GM18858 (cell line): ENCODE data around the gene FGD4.
A peak's percentile ranks its signal among the peaks of the same experiment; 100 is the strongest.

ENCODE experiments used
- ATAC-seq: cut with Tn5 transposase; IDR thresholded peaks from one replicate; pipeline ENCODE4 v1.9.1; 2021; ENCODE audit not compliant: unreplicated experiment

Gene FGD4

DNA sequence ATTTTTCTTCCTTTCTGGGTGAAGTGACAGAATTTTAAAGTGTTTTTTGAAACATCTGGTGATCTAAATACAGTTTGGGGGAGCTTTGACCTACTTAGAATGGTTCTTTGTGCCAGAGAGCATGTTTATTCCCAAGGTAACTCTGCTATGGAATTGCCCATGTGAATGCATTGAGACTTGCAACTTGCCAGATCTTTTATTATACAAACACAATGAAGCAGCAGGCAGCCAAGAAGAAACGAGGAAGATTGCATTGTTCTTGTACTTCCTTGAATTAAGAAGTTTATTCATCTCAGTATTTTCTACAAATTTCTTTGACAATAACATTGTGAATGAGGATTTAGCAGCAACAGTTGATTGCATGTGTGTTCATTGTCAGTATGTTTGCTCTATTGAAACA is 55.5 kb downstream of the FGD4 start:
- ATAC-seq, result no peak

GRCh38 chr12:32455607-32456071 is 56.3 kb downstream of the FGD4 start:
- peak; percentile 82 for ATAC-seq

- no peak for ATAC-seq
Measured at GRCh38 chr12:32457251-32458025, 58.1 kb downstream of the FGD4 start.

DNA sequence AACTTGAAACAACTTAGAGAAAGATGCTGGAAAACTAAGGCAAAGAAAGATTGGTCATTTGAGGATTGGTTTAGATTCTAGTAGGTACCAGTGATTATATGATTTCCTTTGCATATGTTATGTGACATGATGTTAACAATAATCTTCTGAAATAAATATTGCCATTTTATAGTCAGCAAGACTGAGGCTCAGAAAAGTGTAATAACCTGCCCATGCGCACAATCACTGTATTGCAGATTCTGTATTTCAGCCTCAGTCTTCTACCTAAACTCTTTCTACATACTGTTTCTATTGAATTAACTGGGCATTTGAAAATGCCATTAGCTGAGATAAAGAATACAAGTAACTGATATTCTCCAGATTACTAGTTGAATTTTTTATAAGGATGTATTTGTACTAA is 61.3 kb downstream of the FGD4 start:
- ATAC-seq, result no peak

- ATAC-seq, result no peak
Measured at GRCh38 chr12:32462908-32463307, 63.5 kb downstream of the FGD4 start.

GRCh38 chr12:32466187-32466586 is 66.8 kb downstream of the FGD4 start:
- ATAC-seq, result no peak

DNA sequence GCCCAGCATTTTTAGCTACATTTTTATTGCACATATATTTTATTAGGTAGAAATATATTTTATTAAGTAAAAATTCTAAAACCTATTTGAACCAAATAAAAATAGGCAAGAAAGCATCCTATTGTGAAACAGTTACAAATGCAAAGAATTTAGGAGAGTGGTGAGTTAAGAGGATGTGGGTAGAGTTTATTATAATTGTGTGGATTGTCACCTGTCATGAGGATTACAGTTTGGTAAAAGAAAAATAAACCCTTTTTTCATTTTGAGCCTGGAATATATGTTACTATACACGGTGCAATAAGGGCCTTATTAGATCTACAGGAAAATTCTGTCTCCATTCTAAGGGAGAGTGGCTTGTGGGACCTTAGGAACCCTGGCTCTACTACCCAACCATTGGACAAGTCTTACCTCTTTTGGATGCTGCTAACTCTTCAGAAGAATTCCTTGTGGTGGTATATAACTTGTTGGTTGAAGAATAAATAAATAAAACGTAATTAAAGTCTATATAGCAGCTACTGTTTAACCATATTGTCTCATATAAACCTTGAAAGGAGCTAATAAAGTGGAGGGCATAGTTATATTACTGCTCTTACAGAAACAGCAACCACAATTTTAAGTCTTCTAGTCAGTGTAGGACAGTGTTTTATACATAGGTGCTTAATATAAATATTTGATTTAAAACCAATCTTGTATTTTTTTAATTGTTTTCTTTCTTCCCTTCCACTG is 67.8 kb downstream of the FGD4 start:
- ATAC-seq, result no peak

DNA sequence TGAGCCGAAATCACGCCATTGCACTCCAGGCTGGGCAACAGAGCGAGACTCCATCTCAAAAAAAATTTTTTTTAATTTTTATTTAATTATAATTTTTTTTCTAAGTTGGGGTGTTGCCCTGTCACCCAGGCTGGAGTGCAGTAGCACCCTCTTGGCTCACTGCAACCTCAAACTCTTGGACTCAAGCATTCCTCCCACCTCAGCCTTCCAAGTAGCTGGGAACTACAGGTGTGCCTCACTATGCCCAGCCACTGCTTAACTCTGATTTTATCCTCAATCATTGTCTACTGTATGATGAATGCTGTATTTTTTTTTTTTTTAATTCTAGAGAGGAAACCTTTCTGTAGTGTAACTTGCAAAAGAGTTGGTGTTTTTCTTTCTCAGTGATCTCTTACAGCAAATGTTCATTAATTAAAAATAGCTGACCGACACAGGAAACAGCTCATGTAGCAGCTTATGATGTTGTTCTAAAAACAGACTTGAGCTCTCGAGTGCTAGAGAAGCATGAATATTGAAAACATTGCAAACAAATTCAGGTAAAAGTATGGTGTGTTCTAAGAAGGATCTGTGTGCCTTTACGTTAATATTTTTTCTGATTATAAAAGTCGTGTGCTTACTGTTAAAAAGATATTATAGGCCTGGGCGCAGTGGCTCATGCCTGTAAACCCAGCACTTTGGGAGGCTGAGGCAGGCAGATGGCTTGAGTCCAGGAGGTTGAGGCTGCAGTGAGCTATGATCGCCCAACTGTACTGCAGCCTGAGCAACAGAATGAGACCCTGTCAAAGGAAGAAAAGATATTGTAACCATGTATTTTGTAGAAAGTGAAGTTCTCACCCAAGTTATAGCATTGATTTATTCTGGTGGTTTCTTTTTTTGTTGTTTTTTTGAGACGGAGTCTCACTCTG is 68.9 kb downstream of the FGD4 start:
- ATAC-seq, result no peak

DNA sequence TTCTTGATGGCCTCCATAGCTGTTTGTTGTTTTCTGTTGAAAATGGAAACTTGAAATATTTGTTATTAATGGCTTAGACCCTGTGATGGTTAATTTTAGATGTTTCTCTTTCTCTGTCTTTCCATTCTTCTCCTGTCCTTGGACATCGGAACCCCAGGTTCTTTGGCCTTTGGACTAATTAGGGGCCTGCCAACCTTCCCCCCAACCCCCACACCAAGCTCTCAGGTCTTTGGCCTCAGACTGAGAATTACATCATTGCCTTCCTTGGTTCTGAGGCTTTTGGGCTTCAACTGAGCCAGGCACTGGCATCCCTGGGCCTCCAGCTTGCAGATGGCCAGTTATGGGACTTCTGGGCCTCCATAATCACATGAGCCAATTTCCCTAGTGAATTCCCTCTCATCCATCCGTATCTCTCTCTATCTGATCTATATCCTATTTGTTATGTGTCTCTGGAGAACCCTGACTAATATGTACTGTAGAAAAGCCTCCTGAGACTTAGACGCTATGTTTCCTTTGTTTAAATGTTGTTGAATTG is 71.6 kb downstream of the FGD4 start:
- ATAC-seq, result no peak

DNA sequence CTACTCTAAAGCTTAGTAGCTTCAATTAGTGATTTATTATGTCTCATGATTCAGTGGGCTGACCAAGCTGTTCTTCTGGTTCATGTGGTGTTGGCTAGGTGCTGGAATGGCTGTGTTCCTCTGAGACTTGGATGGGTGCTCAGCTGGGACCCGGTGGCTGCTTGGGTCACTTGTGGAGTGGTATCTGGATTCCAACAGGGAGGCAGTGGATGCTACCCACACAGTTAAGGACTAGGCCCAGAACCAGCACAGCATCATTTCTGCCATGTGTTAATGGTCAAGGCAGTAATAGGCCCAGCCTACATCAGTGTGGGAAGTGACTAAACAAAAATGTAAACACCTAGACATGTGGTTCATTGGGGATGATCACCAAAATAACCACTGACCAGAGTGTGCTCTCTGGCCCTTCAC is 72.2 kb downstream of the FGD4 start:
- no peak for ATAC-seq

GRCh38 chr12:32475724-32476123 is 76.4 kb downstream of the FGD4 start:
- ATAC-seq, result no peak

DNA sequence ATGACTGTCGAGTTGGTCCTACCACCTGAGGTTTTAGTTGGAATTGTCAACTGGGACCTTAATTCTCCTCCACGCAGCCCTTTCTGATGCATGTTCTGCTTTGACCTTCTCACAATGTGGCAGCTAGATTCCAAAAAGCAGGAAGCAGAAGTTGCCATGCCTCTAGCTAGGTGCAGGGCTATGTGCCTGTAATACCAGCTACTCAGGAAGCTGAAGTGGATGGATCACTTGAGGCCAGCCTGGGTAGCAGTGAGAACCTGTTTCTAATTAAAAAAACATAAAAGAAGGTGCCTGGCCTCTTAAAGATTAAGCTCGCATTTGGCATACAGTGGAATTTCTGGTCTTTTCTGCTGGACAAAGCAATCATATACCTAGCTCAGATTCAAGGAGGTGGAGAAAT is 77.1 kb downstream of the FGD4 start:
- ATAC-seq, result no peak

DNA sequence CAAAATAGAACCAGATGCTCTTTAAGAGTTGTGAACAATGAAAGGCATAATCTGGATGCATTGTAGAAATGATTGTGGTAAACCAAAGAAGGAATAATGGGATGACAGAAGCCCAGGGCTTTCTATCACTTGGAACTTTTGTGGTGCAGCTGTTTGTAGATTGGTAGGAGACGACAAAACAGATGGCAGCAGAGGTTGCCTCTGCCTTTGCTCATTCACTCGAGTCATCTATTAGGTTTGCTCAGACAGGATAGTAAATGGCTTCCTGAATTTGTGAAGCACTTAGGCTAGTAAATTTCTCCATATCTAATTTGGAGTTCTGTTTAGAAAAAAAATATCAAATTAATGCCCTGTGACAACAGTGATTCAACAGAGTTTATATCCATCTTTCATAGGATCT is 78.4 kb downstream of the FGD4 start:
- no peak for ATAC-seq

DNA sequence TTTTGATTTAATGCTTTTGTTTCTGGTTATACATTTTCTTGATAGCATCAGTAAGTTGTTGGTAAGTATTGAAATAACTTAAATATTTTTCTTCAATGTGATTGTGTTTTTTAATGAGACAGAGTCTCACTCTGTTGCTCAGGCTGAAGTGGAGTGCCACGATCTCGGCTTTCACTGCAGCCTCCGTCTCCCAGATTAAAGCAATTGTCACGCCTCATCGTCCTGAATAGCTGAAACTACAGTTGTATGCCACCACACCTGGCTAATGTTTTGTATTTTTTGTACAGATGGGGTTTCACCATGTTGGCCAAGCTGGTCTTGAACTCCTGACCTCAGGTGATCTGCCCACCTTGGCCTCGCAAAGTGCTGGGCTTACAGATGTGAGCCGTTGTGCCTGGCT is 78.8 kb downstream of the FGD4 start:
- ATAC-seq, result no peak

DNA sequence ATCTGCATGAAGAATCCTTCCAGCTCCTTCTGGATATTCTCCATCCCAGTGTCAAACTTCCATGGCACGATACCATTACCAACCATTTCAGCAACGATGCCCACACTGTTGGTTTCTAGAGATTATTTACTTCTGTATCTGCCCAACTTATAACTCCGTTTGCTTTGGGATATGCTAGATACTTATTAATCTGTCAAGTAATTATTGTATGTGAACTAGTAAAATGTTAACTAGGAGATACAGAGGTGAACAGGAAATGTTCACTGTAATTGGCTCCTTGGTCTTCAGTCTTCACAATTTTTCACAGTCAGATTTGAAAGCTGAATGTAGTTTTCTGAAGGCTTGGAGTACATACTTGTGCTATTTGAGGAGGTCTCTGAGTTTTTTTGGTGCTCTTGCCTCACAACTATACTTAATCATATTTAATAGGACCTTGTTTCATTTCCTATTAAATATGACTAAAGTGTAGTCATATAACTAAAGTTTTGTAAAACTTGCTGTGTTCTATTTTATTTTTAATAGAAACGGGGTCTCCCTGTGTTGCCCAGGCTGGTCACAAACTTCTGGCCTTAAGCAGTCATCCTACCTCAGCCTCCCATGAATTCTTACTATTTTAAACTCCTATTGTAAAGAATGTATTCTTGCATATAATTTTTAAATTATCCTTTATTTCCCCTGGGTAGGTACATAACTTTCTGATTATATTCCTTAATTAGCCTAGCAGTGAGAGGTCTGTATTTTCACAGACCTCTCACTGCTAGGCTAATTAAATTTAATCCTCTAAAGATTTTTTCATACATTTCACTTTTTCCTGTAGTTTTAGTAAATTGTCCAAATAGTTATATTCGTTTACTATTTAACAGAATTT is 79.7 kb downstream of the FGD4 start:
- no peak for ATAC-seq

- ATAC-seq, result peak; percentile 71
Measured at GRCh38 chr12:32482226-32482625, 82.9 kb downstream of the FGD4 start.

DNA sequence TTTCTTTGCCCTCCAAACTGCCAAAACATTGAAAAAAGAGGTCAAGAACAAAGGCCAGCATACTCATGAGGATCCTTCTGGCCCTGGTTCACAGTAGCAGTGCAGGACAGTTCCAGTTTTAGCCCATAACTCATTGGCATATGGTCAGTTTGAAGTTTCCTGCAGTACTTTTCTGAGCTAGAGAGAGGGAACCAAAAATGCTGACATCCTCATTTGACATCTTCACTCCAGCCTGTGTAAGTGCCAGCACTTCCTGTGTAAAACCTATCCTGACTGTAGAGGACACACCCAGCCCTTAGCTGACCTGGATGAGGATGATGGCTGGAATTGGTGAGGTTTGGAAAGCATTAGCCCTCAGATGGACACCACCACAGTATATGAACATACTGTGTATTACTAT is 84.1 kb downstream of the FGD4 start:
- no peak for ATAC-seq

- no peak for ATAC-seq
Measured at GRCh38 chr12:32483993-32484392, 84.6 kb downstream of the FGD4 start.

DNA sequence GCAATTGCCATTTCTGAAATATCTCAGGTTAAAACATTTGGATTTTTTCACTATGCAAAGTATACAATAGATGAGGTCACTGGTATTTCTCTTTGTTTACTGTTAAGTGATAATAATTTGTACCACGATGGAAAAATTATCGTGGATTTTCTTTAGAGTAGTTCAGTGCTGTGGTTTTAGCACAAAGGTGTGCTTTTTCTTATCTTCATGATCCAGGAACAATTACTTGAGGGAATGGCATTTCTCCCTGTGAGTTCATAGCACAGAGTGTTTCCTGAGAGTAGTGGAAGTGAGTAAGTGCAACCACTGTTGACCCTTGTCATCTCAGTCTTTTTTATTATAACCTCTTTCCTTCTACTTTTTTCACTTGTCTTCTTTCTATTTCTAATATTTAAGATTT is 86.8 kb downstream of the FGD4 start:
- ATAC-seq, result no peak

DNA sequence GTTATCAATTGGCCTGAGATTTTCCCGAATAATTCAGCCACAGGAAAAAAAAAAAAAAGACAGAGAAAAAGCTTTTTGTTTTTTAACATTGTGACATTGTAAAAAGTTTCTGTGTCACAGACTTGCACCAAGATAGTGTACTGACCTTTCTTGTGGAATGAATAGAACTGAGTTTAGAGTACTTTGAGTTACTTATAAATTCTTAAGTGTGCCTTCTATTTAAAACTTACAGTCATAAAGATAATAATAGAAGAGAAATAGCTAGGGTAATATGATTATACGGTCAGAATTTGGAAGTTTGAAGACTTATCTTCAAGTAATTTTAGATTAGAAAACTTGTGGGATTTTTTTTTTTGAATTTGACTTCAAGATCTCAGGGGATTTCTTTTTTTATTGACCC is 88.8 kb downstream of the FGD4 start:
- no peak for ATAC-seq
